GM18867 (cell line): ENCODE measurements around the gene BRPF1.

ENCODE experiments used
- ATAC-seq: cut with Tn5 transposase; IDR thresholded peaks from one replicate; pipeline ENCODE4 v1.9.1; 2021; ENCODE audit warnings: mild to moderate bottlenecking, moderate library complexity; ENCODE audit not compliant: unreplicated experiment

The BRPF1 gene

DNA sequence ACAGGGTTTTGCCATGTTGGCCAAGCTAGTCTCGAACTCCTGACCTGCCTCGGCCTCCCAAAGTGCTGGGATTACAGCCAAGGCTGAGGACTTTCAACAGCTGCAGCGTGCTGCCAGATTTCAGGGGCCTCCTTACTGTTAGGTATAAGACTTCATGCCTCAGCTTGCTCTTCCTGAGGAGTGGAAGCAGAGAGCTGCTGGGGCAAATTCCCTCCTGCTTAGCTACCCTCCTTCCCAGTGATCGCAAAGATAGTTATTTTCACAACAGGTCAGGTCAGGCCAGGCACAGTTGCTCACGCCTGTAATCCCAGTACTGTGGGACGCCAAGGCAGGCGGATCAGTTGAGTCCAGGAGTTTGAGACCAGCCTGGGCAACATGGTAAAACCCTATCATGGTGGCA is 30.5 kb upstream of the BRPF1 start:
- no peak for ATAC-seq

DNA sequence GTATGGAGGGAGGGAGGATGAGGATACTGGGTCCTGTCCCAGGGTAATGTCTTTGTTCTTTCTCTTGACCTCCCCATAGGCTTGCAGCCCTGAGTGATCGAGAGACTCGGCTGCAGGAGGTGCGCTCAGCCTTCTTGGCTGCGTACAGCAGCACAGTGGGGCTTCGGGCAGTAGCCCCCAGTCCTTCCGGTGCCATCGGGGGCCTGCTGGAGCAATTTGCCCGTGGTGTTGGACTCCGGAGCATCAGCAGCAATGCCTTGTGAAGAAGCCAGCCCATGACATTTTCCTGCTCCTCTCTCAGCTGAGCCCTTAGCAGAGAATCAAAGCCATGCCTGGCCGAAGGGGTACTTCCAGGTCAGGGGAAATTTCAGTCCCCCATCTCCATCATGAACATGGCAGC is 29.8 kb upstream of the BRPF1 start:
- ATAC-seq = no peak

GRCh38 chr3:9703240-9703639 is 28.3 kb upstream of the BRPF1 start:
- ATAC-seq = no peak

GRCh38 chr3:9703736-9704346 is 27.7 kb upstream of the BRPF1 start, which contains the start of gene CPNE9:
Gene CPNE9, plus strand, starts transcription at chr3:9703833. Its CDS starts 164 bp downstream, at chr3:9703997.
- no peak for ATAC-seq

DNA sequence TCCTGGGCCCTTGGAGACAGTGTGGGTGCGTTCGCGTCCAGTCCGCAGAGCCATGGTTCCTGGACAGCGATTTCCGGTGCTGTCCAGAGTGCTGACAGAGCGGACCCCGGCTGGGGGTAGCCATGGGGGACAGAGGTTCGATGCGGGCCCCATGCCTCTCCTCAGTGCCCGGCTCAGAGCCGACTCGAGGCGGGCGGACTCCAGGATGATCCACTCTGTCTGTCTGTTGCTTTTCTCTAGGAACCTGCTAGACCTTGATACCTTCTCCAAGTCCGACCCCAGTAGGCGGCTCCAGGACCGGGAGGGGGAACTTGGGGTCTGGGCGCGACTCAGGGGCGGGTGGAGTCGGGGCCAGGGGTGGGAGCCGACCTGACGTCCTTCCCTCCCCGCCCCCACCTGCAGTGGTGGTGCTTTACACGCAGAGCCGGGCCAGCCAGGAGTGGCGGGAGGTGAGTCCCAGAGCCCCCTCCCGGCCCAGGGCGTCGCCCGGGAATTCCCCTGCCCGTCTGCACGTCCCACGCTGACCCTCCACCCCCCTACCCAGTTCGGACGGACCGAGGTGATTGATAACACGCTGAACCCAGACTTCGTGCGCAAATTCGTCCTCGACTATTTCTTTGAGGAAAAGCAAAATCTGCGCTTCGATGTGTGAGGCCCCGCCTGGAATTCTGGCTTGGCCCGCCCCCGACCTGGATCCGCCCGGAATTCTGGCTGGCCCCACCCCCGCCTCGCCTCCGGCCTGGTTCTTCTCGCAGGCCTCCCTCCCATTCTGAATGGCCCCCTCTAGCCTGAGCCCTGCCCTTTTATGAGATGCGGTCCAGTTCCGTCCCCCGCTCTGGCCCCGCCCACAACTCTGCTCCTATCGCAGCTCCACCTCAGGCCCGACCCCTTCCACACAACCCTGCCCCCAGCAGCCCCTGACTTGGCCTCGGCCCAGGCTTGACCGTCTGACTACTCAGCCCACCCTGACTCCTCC is 26.9 kb upstream of the BRPF1 start:
- ATAC-seq = no peak

GRCh38 chr3:9710174-9710739 is 21.3 kb upstream of the BRPF1 start:
- no peak for ATAC-seq

GRCh38 chr3:9712415-9712814 is 19.1 kb upstream of the BRPF1 start:
- no peak for ATAC-seq

- no peak for ATAC-seq
Observed at GRCh38 chr3:9713142-9713541, 18.4 kb upstream of the BRPF1 start.

- ATAC-seq = no peak
Observed at GRCh38 chr3:9715136-9715535, 16.4 kb upstream of the BRPF1 start.

DNA sequence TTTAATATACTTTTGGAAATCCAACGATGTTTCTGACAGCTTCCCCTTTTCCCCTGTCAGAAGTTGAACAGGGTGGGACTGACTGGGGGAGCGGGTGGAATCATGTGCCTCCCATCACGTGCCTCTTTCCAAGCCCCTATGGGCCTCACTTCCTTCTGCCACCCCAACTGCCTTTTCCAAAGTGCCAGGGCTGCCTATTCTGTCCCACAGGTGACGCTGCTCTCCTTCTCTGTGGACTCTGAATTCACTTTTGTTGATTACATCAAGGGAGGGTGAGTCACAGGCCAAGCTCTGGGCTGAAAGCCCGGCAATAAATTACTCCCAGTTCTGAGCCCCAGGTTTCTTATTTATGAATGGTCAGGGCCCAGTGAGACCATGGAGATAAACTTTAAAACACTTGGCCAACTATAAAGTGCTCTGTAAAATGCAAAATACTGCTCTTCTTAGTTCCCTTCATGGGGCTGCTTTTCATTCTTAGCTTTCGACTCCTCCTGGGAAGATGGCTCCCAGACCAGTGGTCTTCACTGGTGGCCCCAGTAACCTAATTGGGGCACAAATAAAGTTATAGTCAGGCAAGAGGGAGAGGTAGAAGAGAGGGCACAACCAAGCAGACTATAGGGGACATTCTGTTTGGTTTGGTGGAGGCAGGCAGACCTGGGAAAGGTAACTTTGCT is 15.6 kb upstream of the BRPF1 start:
- ATAC-seq = no peak

DNA sequence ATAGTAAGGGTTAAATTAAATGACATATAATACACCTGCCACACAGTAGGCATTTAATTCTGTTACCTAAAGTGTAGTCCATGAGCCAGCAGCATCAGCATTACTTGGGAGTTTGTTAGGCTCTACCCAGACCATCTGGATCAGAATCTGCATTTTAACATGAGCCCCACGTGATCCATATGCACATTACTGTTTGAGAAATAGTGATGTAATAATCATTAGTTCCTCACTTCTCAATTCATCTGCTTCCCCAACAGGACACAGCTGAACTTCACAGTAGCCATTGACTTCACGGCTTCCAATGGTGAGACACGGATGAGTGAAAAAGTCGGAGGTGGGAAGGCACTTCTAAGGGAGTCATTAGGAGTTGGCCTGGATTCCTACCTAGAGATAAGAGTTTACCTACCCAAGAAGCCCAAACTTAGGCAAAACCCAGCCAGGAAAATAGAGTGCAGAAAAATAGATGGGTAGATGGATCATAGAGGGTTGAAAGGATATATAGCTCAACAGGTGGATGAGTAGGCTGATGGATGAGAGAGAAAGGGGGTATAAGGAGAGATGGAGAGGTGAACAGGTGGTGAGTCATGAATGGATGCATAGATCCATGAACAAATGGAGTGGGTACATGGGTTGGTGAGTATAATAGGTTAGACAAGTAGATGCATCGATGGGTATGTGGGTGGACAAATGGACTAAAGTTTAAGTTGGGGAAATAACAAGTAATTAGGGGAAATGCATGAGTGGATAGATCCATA is 14.6 kb upstream of the BRPF1 start:
- no peak for ATAC-seq

- no peak for ATAC-seq
Observed at GRCh38 chr3:9717563-9717962, 14.0 kb upstream of the BRPF1 start.

DNA sequence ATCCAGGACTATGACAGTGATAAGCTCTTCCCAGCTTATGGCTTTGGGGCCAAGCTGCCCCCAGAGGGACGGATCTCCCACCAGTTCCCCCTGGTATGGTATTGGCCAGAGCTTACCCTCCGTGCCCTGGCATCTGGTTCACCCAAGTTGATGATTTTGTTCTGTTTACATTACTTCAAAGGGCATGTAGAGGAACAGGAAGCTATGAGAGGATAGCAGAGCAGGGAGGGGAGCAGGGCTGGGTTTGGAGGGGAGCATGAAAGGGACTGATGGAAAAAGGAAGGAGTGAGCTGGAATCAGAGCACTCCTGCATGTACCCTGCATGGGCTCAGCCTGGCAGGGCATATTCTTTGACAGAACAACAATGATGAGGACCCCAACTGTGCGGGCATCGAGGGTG is 13.4 kb upstream of the BRPF1 start:
- no peak for ATAC-seq

- ATAC-seq = no peak
Observed at GRCh38 chr3:9721015-9721699, 10.4 kb upstream of the BRPF1 start.

GRCh38 chr3:9721700-9722060 is 9.9 kb upstream of the BRPF1 start:
- ATAC-seq = no peak

DNA sequence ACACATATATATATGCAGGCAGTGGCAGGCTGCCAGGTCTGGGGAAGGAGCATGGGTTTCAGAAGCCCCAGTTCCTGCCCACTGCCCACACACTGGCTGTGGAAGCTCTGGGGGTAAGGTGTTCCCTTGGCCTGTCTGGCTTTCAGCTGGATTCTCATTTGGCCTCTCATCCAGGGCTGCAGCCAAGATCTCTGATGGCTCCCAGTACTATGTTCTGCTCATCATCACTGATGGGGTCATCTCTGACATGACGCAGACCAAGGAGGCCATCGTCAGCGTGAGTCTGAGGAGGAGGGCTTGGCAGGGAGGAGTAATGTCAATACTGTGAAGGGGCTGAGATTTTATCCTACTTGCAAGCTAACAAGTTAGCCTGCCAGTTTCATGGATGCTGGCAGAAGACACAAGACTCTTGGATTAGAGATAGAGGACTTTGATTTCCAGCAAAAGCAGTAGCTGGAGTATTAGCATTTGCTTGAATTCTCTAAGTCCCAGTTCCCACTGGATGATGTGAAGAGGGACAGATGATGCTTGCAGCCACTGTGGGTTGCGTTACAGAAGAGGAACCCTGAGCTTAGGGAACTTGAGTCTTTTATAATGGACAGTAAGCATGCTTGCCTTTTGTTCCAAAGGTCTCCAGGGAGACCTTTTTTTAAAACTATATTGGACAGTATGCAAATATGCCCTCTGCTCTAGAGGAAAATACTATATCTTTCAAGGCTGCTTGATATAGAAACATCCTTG is 5.6 kb upstream of the BRPF1 start:
- no peak for ATAC-seq

DNA sequence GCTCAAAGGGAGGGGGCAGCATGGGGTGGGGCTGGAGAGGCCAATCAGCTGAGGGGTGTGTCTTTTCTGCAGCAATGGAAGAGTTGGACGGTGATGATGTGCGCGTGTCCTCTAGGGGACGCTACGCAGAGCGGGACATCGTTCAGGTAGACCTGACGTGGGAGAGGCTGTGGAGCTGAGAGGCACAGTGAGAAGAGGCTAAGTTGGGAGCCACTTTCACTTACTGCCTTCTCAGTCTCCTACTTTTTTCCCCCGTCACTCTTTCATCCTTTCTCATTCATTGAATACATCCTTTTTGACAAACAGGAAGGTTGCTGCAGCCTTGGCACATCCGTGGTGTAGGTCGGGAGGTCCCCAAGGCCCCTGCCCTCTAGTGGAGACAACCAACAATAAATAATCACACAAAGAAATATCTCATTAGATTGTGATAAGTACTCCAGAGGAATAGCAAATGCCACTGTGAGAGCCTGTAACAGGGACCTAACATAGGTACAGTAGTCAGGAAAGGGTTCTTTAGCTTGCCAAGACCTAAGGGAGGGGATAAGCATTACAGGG is 4.4 kb upstream of the BRPF1 start:
- no peak for ATAC-seq

DNA sequence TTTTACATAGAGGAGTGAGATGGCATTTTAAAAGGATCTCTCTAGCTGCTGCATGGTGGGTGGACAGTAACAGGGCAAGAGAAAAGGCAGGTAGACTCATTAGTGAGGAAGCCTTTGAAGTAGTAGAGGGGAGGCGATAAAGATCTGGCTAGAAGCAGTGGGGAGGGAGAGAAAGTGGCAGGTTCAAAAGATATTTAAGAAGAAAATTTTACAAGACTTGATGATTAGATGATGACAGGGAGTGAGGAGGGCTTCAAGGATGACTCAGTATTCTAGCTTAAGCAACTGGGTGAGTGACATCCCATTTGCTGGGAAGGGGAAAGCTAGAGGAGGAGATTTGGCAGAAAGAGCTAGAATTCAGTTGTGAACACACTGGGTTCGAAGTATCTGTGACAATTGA is 3.8 kb upstream of the BRPF1 start:
- no peak for ATAC-seq

DNA sequence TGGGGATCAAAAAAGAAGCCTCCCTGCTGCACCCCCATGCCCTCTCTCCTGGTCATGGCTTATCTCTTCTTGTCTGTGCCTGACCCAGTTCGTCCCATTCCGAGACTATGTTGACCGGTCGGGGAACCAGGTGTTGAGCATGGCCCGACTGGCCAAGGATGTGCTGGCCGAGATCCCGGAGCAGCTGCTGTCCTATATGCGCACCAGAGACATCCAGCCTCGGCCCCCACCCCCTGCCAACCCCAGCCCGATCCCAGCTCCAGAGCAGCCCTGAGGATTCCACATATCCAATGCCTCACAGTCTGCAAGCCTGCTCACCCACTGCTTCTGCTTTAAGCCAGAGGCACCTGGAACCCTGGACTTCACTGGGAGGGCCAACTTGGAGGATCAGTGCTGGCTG is 2.1 kb upstream of the BRPF1 start:
- ATAC-seq = no peak
